LNCAP (cell line): ENCODE data around the gene INSYN2B.

Experiments used
- TF ChIP-seq, protein P1 (sequence below): fragments of 450-650 bp; IDR thresholded peaks from 2 replicates; pipeline ENCODE4 v1.5.1; 2017; ENCODE audit warnings: mild to moderate bottlenecking

INSYN2B gene

DNA sequence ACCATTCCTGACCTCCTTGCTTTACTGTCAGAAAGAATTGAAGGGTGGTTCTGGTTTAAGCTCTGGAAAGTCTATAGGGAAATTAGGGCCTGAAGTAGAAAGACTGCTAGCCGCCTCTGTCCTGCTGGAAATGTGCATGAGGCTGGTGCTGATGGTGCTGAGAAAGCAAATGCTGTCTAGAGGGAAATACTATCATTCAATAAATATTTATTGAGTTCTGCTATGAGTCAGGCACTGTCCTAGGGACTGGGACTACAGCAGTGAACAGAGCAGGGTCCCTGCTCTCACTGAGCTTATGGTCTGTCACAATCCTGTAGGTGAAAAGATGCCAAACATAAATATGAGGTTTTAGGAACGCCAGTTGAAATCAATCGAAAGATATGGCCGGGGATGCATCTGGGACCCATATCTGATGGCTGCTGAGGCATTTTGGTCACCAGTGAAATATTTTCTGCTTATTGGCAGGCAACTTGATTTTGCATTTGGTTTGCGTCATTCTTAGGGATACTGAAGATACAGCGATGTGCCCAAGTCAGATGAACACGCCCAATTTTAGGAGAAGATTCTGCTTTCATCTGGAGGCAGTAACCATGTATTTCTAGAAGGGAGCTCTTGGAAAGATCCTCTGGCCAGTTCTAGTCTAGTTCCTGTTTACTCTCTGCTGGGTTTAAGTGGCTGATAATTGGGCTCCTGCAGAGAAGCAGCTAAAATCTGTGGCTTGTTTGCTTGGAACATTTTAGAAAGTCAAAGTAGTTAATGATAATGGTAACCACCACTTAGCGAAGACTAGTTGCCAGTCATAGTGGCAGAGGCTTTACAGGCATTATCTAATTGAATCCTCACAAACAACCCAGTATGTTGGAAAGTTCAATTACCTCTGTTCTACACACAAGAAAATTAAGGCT is 73.3 kb downstream of the INSYN2B start:
- TF ChIP-seq, protein P1, sequence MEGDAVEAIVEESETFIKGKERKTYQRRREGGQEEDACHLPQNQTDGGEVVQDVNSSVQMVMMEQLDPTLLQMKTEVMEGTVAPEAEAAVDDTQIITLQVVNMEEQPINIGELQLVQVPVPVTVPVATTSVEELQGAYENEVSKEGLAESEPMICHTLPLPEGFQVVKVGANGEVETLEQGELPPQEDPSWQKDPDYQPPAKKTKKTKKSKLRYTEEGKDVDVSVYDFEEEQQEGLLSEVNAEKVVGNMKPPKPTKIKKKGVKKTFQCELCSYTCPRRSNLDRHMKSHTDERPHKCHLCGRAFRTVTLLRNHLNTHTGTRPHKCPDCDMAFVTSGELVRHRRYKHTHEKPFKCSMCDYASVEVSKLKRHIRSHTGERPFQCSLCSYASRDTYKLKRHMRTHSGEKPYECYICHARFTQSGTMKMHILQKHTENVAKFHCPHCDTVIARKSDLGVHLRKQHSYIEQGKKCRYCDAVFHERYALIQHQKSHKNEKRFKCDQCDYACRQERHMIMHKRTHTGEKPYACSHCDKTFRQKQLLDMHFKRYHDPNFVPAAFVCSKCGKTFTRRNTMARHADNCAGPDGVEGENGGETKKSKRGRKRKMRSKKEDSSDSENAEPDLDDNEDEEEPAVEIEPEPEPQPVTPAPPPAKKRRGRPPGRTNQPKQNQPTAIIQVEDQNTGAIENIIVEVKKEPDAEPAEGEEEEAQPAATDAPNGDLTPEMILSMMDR = no peak

- TF ChIP-seq, protein P1 = no peak
Observed at GRCh38 chr5:169905017-169905416, 75.3 kb downstream of the INSYN2B start.

- TF ChIP-seq, protein P1 = no peak
Observed at GRCh38 chr5:169904508-169904907, 75.8 kb downstream of the INSYN2B start.

DNA sequence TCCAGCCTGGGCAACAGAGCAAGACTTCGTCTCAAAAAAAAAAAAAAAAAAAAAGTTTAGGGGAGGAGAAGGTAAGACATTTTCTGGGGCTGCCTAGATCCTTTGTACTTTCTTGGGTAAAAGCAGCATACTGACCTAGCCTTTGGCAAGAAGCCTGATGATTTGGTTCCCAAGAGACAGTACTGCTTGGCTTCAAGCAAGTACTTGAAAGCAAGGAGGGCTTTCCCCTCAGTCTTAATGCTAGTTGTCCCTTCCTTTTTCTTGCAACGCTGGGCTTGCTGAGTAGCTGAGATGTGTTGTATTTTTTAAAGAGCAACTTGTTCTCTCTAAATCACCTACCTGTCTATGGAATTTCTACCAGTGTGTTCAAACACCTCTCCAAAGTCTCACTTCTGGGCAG is 76.2 kb downstream of the INSYN2B start:
- TF ChIP-seq, protein P1 = no peak

- TF ChIP-seq, protein P1 = no peak
Observed at GRCh38 chr5:169901896-169902295, 78.4 kb downstream of the INSYN2B start.

- TF ChIP-seq, protein P1 = no peak
Observed at GRCh38 chr5:169897481-169897880, 82.8 kb downstream of the INSYN2B start.

GRCh38 chr5:169895926-169896325 is 84.4 kb downstream of the INSYN2B start:
- TF ChIP-seq, protein P1 = no peak
